GM12801 (cell line): ENCODE measurements around the gene PLEKHA6.

Source experiments
- CTCF ChIP-seq: IDR thresholded peaks from one replicate; pipeline ENCODE4 v1.5.1; 2011; ENCODE audit warnings: control low read depth; ENCODE audit not compliant: insufficient read length; ENCODE audit errors: extremely low read depth

The PLEKHA6 gene

GRCh38 chr1:204211046-204211445 lies 148.7 kb downstream of the PLEKHA6 start:
- TF ChIP-seq CTCF, result no peak

- no peak for TF ChIP-seq CTCF
Measured at GRCh38 chr1:204207136-204207616, 152.6 kb downstream of the PLEKHA6 start.

GRCh38 chr1:204206121-204206520 lies 153.6 kb downstream of the PLEKHA6 start:
- TF ChIP-seq CTCF, result no peak

GRCh38 chr1:204205486-204205885 lies 154.2 kb downstream of the PLEKHA6 start:
- no peak for TF ChIP-seq CTCF

DNA sequence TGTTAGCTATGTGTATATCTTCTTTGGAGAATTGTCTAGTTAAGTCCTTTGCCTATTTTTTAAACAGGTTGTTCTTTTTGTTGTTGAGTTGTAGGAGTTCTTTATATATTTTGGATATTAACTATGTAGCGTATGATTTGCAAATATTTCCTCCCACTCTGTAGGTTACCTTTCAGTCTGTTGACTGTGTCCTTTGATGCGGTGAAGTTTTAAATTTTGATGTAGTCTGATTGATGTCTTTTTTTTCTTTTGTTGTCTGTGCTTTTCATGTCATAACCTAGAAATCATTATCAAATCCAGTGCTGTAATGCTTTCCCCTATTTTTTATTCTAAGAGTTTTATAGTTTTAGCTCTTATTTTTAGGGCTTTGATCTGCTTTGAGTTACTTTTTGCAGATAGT lies 154.8 kb downstream of the PLEKHA6 start:
- TF ChIP-seq CTCF, result no peak

GRCh38 chr1:204203206-204203767 lies 156.4 kb downstream of the PLEKHA6 start:
- TF ChIP-seq CTCF, result no peak

DNA sequence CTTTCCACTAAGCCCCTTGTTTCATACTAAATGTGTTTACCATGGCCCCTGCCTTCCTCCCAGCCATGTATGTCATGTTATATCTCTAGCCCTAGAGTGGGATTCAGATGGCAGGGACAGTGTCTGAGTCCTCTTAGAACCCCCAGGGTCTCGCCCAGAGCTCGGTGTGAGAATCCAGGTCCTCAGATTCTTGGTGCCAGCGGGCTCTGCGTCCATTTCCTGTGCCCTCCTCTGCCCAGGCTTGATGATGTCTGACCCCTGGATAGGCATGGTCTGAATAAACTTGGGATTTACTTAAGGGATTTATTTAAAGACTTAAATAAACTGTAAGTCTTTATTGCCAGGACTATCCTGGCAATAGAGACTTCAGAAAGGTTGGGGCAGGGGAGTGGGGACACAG lies 157.2 kb downstream of the PLEKHA6 start:
- no peak for TF ChIP-seq CTCF
